HUES64 (cell line): ENCODE data around the gene CCDC142. TPM values are rescaled to one million over a fixed set of nuclear protein-coding genes. Genes with fewer than 3 reads are reported as not detected.

Experiments used
- H3K27ac ChIP-seq: 2 replicates; pipeline ENCODE4 v1.7.0; 2013; ENCODE audit warnings: low read depth, low read length, inconsistent platforms
- H3K27me3 ChIP-seq: 2 replicates; pipeline ENCODE4 v1.6.1; 2013; ENCODE audit warnings: mild to moderate bottlenecking, low read length; ENCODE audit not compliant: insufficient read depth
- H3K36me3 ChIP-seq: 2 replicates; pipeline ENCODE4 v1.6.1; 2013; ENCODE audit warnings: mild to moderate bottlenecking, low read length; ENCODE audit not compliant: insufficient read depth
- H3K4me1 ChIP-seq: 2 replicates; pipeline ENCODE4 v1.6.1; 2013; ENCODE audit warnings: mild to moderate bottlenecking, low read length, moderate library complexity; ENCODE audit not compliant: insufficient read depth
- H3K4me3 ChIP-seq: 2 replicates; pipeline ENCODE4 v1.5.1; 2013; ENCODE audit warnings: mild to moderate bottlenecking, low read length, moderate library complexity
- H3K9ac ChIP-seq: 2 replicates; pipeline ENCODE4 v1.6.1; 2013; ENCODE audit warnings: mild to moderate bottlenecking, low read depth, low read length
- H3K9me3 ChIP-seq: 2 replicates; pipeline ENCODE4 v1.6.1; 2013; ENCODE audit warnings: low read depth, low read length; ENCODE audit not compliant: insufficient read depth
- WGBS: fragments of 150-250, 120-280 bp; methylation state at CpG from one replicate; pipeline ENCODE4 v1.1.7; 2013; ENCODE audit warnings: missing lambda C conversion rate; 5-methylcytosine and 5-hydroxymethylcytosine counted together
- polyA plus RNA-seq, 2 experiments: library from polyadenylated mRNA; stranded (reverse); fragments of 50-300 nt; gene quantifications; one replicate each; pipeline ENCODE4 v1.2.3, GENCODE V29; 2013

CCDC142 gene, protein sequence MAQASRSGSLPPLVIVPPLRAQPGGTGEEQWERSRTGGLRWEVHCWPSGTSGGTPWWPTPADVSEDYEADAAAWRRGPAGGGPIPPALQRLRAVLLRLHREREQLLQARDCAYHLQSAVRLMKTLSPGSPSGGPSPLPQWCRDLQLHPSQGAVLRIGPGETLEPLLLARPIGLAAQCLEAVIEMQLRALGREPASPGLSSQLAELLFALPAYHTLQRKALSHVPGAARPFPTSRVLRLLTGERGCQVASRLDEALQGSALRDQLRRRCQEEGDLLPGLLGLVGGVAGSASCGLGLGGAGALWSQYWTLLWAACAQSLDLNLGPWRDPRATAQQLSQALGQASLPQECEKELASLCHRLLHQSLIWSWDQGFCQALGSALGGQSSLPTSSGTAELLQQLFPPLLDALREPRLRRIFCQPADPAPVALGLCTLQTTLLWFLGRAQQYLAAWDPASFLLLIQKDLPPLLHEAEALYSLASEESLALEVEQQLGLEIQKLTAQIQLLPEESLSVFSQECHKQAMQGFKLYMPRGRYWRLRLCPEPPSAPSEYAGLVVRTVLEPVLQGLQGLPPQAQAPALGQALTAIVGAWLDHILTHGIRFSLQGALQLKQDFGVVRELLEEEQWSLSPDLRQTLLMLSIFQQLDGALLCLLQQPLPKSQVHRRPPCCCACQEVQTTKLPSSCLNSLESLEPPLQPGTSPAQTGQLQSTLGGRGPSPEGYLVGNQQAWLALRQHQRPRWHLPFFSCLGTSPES
- polyA plus RNA-seq (2013, experiment 1 of 2) = 7.6 TPM
- polyA plus RNA-seq (2013, experiment 2 of 2) = 4.9 TPM

DNA sequence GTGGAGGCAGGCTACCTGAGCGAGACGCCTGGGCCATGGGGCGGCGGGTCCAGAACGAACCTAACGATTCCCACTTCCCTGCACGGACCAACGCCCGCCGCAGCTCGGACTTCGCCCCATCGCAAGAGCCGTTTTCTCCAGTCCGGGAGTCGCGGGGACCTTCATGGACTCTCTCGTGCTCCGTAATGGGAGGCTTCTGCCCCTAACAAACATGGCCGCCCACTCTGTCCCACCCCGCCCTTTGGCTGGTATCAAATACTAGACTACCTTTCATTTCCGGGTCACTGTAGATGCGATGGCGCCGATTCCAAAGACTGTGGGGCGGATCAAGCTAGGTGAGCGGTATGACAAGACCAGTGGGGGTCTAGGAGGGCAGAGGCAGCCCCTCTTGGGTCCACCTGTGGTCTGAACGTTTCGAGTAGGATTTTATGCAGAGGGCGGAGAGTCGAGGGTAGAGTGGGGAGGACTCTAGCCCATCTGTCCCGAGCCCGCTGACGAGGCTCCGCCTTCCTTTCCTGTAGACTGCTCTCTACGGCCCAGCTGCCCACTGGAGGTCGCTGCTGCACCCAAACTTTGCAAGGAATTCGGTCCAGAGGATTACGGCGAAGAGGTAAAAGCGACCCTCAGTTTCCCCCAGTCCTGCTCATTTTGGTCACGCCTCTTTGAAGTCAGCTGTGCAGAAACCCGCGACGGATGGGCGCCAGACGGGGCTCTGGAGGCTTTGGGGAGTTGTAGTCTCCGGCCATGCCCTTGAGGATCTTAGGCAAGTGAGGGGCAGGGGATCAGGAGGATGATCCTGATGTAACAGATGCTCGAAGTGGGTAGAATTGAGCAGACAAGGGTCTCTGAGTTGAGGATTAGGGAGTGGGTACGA lies at the start of gene CCDC142, which contains the start of gene TTC31:
CCDC142 (minus strand) TSS at position 198 of the 874 bp plus-strand sequence; CDS start at position 37, 161 bp downstream.
TTC31 (plus strand) TSS at position 281 of the 874 bp plus-strand sequence; CDS start at position 296, 15 bp downstream.
- H3K4me1 ChIP-seq = 0 out of 2 replicates have a peak, but pooled peaks cover 3% of the 10 kb centered on the region
- no peaks in the 10 kb centered on the region for H3K27me3 ChIP-seq
- no peaks in the 10 kb centered on the region for H3K9me3 ChIP-seq
- H3K27ac ChIP-seq = peak within 1 kb of the TSS; percentile 73
- peak within 1 kb of the TSS; percentile 84 for H3K9ac ChIP-seq
- WGBS = 3% methylated on average over 50 of the region's 50 CpGs
- H3K4me3 ChIP-seq = peak within 1 kb of the TSS; percentile 83
- H3K36me3 ChIP-seq = peaks cover 33% of the 10 kb centered on the region

DNA sequence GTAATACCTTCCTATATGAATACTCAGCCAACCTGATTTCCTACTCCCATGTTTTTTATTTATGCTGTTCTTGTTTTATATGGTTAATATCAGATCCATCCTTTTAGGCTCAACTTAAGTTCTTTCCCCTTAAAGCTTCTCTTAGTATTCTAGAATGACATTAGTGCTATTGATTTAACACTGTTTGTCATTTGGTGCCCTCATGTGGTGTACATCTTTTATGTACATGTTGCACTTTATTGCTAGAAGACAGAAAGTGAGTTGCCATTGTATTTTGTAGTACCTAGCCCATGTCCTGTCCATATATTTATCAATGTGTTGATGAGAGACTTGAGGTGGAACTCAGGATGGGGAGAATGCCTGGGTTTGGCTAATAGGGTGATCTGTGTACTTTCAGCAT lies 49.4 kb upstream of the CCDC142 start:
- peaks cover 40% of the 10 kb centered on the region for H3K36me3 ChIP-seq
- peaks cover 4% of the 10 kb centered on the region; the same call in 1 of the 2 replicates for H3K4me1 ChIP-seq
- no peaks in the 10 kb centered on the region for H3K9me3 ChIP-seq
- no peak overlapping the region for H3K9ac ChIP-seq
- no peaks in the 10 kb centered on the region for H3K27me3 ChIP-seq
- no peak overlapping the region for H3K4me3 ChIP-seq
- no peak overlapping the region for H3K27ac ChIP-seq

DNA sequence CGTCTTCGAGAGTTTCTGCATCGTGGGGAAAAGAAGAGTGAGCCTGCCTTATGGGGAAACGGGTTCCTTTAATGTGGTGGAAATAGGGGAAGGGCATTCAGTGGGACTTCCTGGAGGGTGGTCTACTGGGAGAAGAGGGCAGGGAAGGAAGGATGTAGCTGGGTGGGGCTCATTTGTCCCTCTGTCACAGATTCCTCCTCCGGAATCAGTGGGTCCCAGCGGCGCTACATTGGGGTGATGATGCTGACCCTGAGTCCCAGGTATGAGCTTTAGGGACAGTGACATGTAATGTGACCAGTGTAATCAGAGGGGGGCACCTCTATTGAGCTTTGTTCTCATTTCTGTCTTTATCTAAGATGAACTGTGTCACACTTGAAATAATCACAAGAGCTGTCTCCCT lies 48.9 kb upstream of the CCDC142 start:
- H3K4me3 ChIP-seq = no peak overlapping the region
- no peak overlapping the region for H3K9ac ChIP-seq
- no peaks in the 10 kb centered on the region for H3K27me3 ChIP-seq

DNA sequence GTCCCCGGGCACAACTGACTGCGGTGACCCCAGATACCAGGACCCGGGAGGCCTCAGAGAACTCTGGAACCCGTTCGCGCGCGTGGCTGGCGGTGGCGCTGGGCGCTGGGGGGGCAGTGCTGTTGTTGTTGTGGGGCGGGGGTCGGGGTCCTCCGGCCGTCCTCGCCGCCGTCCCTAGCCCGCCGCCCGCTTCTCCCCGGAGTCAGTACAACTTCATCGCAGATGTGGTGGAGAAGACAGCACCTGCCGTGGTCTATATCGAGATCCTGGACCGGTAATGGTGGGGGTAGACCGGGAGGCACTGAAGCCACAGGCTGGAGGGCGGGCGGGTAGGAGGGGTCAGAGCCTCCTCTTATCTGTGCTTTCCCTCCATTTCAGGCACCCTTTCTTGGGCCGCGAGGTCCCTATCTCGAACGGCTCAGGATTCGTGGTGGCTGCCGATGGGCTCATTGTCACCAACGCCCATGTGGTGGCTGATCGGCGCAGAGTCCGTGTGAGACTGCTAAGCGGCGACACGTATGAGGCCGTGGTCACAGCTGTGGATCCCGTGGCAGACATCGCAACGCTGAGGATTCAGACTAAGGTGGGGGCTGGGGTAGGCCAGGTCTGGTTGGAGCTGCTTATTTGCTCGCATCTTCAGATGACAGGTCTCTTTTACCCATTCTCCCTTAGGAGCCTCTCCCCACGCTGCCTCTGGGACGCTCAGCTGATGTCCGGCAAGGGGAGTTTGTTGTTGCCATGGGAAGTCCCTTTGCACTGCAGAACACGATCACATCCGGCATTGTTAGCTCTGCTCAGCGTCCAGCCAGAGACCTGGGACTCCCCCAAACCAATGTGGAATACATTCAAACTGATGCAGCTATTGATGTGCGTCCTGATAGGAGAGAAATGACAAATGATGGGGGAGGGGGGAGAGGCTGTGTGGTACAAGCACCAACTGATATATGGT lies 47.7 kb upstream of the CCDC142 start:
- Histone ChIP-seq H3K36me3 (peaks cover 51% of the 10 kb centered on the region), H3K27ac (0 out of 2 replicates have a peak overlapping the region, but pooled peaks have one; percentile 41), H3K4me1 (peaks cover 4% of the 10 kb centered on the region; the same call in 1 of the 2 replicates), H3K9ac (peak overlapping the region; percentile 80), H3K4me3 (peak overlapping the region; percentile 90), H3K27me3 (no peaks in the 10 kb centered on the region), H3K9me3 (no peaks in the 10 kb centered on the region)
- WGBS = 10% methylated on average over 54 of the region's 54 CpGs

More for the DNA sequence above, 48.9 kb upstream of the CCDC142 start:
- Histone ChIP-seq H3K9me3 (no peaks in the 10 kb centered on the region), H3K4me1 (peaks cover 4% of the 10 kb centered on the region; the same call in 1 of the 2 replicates), H3K27ac (no peak overlapping the region), H3K36me3 (peaks cover 46% of the 10 kb centered on the region)
- WGBS = 86% methylated on average over 7 of the region's 7 CpGs

DNA sequence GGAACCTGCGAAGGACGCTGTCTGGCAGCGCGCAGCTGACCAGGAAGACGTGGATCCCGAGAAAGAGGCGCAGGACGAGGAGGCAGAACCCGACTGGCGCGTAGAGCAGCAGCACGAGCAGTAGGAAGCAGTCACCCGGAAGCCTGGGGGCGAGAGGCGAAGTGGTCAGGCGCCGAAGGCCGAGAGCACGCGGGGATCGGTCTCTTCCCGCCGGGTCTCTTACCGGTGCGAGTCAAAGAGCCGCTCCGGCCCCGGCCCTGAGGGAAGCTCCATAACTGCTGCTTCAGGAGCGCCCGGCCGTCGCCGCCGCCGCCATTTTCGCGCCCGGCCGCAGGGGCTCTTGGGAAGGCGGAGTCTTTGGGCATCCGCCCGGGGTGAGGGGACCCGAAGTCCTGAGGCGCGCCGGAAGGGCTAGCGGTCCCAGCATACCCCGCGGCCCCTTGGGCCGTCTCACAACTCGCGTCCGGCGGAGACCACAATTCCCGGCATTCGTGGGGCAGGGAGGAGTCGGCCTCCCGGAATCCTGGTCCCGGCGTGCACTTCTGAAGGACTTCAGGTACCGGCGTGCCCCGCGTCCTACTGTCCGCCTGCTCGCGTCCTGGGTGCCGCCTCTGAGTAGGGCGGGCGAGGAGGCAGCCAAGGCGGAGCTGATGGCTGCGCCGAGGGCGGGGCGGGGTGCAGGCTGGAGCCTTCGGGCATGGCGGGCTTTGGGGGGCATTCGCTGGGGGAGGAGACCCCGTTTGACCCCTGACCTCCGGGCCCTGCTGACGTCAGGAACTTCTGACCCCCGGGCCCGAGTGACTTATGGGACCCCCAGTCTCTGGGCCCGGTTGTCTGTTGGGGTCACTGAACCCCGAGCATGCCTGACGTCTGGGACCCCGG lies 46.8 kb upstream of the CCDC142 start, which contains the start of the genes AUP1 and HTRA2:
AUP1 (minus strand) TSS at position 350 of the 882 bp plus-strand sequence; CDS start at position 273, 77 bp downstream.
HTRA2 (plus strand) TSS at position 577 of the 882 bp plus-strand sequence; CDS start at position 651, 74 bp downstream.
- WGBS = under 1% methylated on average over 87 of the region's 87 CpGs
- Histone ChIP-seq H3K27me3 (no peaks in the 10 kb centered on the region), H3K27ac (peak within 1 kb of the TSS; percentile 83), H3K36me3 (peaks cover 51% of the 10 kb centered on the region), H3K9ac (peak within 1 kb of the TSS; percentile 93), H3K4me3 (peak within 1 kb of the TSS; percentile 90), H3K4me1 (peaks cover 4% of the 10 kb centered on the region; the same call in 1 of the 2 replicates), H3K9me3 (no peaks in the 10 kb centered on the region)

DNA sequence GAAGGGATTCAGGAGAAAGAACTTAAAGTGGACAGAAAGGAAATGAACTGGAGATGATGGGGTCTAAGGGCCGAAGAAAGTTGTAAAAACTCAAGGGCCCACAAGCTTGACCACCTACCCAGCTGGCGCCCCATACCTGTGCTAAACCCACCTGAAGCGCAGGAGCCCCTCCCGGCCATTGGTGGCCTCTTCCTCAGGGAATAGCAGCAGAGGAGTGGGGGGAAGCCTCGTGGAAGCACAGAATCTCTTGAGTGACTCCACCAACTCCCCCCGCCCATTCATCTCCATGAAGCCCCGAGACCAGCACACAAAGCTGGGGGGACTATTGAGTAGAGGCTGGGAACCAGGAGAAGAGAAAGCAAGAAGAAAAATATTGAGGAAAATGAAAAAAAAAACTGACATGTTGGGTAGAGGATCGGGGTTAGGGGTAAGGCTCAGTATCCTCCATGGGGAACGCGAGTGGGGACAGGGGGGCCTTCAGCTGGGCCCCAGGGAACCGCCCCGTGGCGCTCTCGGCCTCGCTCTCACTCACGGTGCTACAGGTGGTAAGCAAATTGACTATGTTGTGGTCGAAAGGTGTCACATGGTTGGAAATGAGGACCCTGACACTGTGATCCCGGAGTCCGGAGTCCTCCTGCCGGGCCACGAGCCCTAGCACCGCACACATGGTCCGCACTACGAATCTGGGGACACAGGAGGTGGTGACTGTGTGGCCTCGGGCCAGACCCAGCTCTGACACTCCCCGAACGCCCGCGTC lies 46.0 kb upstream of the CCDC142 start:
- no peaks in the 10 kb centered on the region for H3K9me3 ChIP-seq
- WGBS = 17% methylated on average over 27 of the region's 29 CpGs
- peak overlapping the region; percentile 93 for H3K9ac ChIP-seq
- H3K4me1 ChIP-seq = peaks cover 4% of the 10 kb centered on the region; the same call in 1 of the 2 replicates
- H3K27ac ChIP-seq = peak overlapping the region; percentile 83
- peaks cover 49% of the 10 kb centered on the region for H3K36me3 ChIP-seq
- H3K27me3 ChIP-seq = no peaks in the 10 kb centered on the region
- H3K4me3 ChIP-seq = peak overlapping the region; percentile 90

DNA sequence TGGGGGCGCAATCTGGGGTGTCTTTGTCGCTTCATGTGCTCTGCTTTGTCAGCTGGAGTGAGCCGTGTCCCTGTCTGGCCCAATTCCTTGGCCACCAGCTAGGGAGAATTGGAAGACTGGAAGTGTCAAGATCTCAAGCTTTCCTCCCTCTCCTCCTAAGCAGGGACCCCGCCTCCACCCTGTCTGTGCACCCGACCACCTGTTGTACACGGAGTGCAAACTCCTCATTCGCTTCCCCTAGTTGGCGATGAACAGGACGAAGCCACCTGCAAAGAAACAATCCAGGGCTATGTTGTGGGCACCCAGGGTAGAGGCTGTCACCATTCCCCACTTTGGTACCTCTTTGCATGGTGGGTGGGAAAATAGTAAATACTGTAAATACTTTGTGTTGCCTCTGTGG lies 44.9 kb upstream of the CCDC142 start:
- Histone ChIP-seq H3K9ac (no peak overlapping the region), H3K4me3 (no peak overlapping the region; the same call in 1 of the 2 replicates), H3K9me3 (no peaks in the 10 kb centered on the region), H3K36me3 (peaks cover 38% of the 10 kb centered on the region), H3K4me1 (peaks cover 4% of the 10 kb centered on the region; the same call in 1 of the 2 replicates), H3K27ac (no peak overlapping the region), H3K27me3 (peaks cover 6% of the 10 kb centered on the region; the same call in 1 of the 2 replicates)
- 98% methylated on average over 9 of the region's 9 CpGs for WGBS

DNA sequence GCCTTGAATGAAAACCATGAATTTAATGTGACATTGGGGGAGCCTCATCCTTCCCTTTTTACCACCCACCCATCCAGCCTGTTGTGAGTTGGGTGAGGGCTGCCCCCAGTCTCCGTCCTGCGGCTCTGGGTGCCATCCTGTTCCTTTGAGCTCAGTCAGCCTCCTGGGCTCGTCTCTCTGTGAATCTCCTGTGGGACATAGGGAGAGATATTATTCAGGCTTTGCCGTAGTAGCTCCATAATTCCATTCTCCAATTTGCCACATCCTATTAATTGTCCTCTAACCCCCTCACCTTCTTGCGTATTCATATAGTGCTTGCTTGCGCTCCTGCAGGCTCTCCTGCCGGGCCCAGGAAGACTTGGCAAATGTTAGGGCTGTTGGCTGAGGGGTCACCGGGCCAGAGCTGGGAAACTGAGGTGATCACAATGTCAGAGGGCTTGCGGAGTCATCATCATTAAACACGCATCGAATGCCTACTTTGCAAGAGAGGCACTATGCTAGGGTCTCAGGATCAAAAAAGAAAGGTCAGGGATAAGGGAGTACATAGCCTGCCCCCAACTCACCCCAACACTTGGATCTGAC lies 43.9 kb upstream of the CCDC142 start:
- Histone ChIP-seq H3K27ac (no peak overlapping the region), H3K36me3 (peaks cover 29% of the 10 kb centered on the region), H3K4me3 (no peak overlapping the region), H3K9ac (no peak overlapping the region), H3K27me3 (peaks cover 16% of the 10 kb centered on the region; the same call in 1 of the 2 replicates), H3K4me1 (peaks cover 4% of the 10 kb centered on the region; the same call in 1 of the 2 replicates), H3K9me3 (no peaks in the 10 kb centered on the region)
- 93% methylated on average over 11 of the region's 11 CpGs for WGBS
